BLaER1 (cell line): Measurements from ENCODE around the gene RHCG.
A peak's percentile ranks its signal among the peaks of the same experiment; 100 is the strongest.

Experiments
- H3K27ac ChIP-seq: shearing (Covaris generic); formaldehyde crosslinking; 2 replicates; pipeline ENCODE4 v1.8.1; 2022
- H3K27me3 ChIP-seq: shearing (Covaris generic); formaldehyde crosslinking; 2 replicates; pipeline ENCODE4 v1.8.1; 2022
- H3K36me3 ChIP-seq: shearing (Covaris generic); formaldehyde crosslinking; 2 replicates; pipeline ENCODE4 v1.8.1; 2022
- H3K4me1 ChIP-seq: shearing (Covaris generic); formaldehyde crosslinking; 2 replicates; pipeline ENCODE4 v1.8.1; 2022
- H3K4me2 ChIP-seq: shearing (Covaris generic); formaldehyde crosslinking; 2 replicates; pipeline ENCODE4 v1.8.1; 2022
- H3K4me3 ChIP-seq: shearing (Covaris generic); formaldehyde crosslinking; 2 replicates; pipeline ENCODE4 v1.8.1; 2022
- H3K9ac ChIP-seq: shearing (Covaris generic); formaldehyde crosslinking; 2 replicates; pipeline ENCODE4 v1.8.1; 2022
- H3K9me3 ChIP-seq: shearing (Covaris generic); formaldehyde crosslinking; 2 replicates; pipeline ENCODE4 v1.8.1; 2022
- H4K20me1 ChIP-seq: shearing (Covaris generic); formaldehyde crosslinking; 2 replicates; pipeline ENCODE4 v1.8.1; 2022
- Cebpa-rat ChIP-seq: shearing (Covaris generic); IDR thresholded peaks from 2 replicates; pipeline ENCODE4 v1.8.1; 2022

Gene RHCG

DNA sequence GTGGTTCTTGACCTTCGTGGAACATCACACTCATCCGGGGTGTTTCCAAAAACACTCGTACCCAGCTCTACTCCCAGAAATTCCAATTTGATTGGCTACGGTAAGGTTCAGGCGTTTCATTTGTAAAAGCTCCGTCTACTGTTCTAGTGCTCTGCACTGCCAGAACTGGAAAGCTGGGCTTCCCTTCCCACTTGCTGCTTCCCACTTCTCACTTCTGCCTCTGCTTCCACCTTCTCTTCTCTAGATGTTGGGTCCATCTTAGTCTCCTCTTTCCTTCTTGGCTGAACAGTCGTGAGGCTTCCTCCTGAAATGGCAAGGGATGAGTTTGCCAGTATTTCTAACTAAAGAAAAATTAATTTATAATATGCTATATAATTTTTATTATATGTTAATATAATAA is 29.8 kb upstream of the RHCG start:
- no peaks in the 10 kb centered on the region for H3K36me3 ChIP-seq
- no peak overlapping the region for H3K27ac ChIP-seq
- H3K4me2 ChIP-seq = no peak overlapping the region
- H3K4me3 ChIP-seq = no peak overlapping the region
- H3K27me3 ChIP-seq = no peaks in the 10 kb centered on the region
- H3K4me1 ChIP-seq = peaks cover 16% of the 10 kb centered on the region
- no peaks in the 10 kb centered on the region for H3K9me3 ChIP-seq
- H4K20me1 ChIP-seq = no peaks in the 10 kb centered on the region
- TF ChIP-seq Cebpa-rat = no peak
- H3K9ac ChIP-seq = no peak overlapping the region

DNA sequence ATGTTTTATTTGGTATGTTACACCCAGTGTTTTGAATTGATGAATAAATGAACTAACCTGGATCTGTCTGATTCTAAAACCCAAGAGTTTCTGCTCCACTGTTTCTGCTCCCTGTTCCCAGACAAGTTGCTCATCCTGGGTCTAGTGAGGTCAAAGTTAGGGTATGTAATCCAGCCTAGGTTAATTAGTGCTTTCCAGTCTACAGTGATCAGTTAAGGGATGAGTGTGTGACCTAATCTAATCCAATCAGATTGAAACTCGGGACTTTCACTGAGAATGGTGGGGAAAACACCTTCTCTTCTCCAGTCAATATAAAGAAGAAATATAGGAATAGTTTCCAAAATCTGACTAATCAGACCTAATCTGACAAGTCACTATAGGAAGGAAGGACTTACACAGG is 27.8 kb upstream of the RHCG start:
- no peaks in the 10 kb centered on the region for H4K20me1 ChIP-seq
- TF ChIP-seq Cebpa-rat = no peak
- no peak overlapping the region for H3K4me2 ChIP-seq
- no peak overlapping the region for H3K27ac ChIP-seq
- no peak overlapping the region for H3K4me3 ChIP-seq
- no peaks in the 10 kb centered on the region for H3K36me3 ChIP-seq
- H3K9me3 ChIP-seq = no peaks in the 10 kb centered on the region
- no peaks in the 10 kb centered on the region for H3K27me3 ChIP-seq
- peaks cover 16% of the 10 kb centered on the region for H3K4me1 ChIP-seq
- H3K9ac ChIP-seq = no peak overlapping the region

DNA sequence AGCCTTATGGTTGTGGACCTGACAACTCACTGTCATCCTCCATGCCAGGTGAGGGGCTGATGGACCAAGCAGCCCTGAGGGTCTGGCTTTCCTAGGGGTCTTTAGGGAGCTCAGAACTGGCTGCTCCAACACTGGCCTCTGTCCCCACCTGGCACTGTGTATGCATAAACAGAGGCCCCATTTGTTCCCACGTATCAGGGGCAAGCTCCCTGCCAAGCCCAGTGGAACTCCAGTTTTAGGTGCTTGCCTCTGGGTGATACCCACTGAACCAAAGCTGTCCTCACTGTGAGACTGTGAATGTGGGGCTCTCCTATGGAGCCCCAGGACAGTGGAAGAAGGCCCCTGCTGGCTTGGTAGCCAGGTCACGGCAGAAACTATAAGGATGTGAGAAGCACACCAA is 26.7 kb upstream of the RHCG start:
- peaks cover 16% of the 10 kb centered on the region for H3K4me1 ChIP-seq
- no peaks in the 10 kb centered on the region for H3K9me3 ChIP-seq
- no peaks in the 10 kb centered on the region for H3K27me3 ChIP-seq
- no peak overlapping the region for H3K27ac ChIP-seq
- H3K4me2 ChIP-seq = no peak overlapping the region
- H3K9ac ChIP-seq = no peak overlapping the region
- H4K20me1 ChIP-seq = no peaks in the 10 kb centered on the region
- H3K36me3 ChIP-seq = no peaks in the 10 kb centered on the region
- H3K4me3 ChIP-seq = no peak overlapping the region
- no peak for TF ChIP-seq Cebpa-rat

DNA sequence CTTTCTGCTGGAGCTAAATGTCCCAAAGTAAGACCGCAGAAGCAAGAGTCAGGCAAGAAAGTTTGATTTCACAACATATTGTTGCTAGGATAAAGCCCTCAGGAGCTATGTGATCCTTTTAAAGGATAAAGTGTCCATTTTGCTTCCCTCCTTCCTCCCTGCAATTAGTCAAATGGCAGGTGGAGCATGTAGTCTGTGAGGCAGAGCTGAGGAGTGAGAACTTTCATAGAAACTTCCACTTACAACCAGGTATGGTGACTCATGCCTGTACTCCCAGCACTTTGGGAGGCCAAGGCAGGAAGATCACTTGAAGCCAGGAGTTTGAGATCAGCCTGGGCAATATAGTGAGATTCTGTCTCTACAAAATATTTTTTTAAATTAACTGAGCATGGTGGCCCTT is 25.2 kb upstream of the RHCG start:
- Histone ChIP-seq H3K4me3 (no peak overlapping the region), H3K4me2 (peak overlapping the region; percentile 52; the same call in 1 of the 2 replicates), H3K27me3 (no peaks in the 10 kb centered on the region), H4K20me1 (no peaks in the 10 kb centered on the region), H3K36me3 (no peaks in the 10 kb centered on the region), H3K27ac (no peak overlapping the region), H3K9me3 (no peaks in the 10 kb centered on the region), H3K9ac (no peak overlapping the region), H3K4me1 (peaks cover 16% of the 10 kb centered on the region)
- TF ChIP-seq Cebpa-rat = no peak

DNA sequence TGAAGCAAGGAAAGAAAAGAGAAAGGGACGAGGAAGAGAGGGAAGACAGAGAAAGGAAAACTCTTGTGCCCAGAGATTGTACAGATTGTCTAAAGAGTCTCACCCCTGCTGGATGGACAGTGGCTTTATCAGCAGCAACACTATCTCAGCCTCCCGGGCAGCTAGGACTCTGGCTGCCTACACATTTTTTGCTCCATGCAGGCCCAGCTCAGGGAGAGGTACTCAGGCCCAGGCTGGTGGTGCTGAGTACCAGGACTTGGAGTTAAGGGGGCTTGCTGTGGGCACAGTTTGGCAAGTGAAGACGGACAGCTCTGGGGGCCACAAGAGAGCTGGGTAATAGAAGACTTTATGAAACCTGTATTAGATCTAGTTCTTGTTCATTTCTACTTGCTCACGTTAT is 19.1 kb upstream of the RHCG start:
- no peaks in the 10 kb centered on the region for H3K36me3 ChIP-seq
- no peak overlapping the region for H3K27ac ChIP-seq
- no peak overlapping the region for H3K4me2 ChIP-seq
- no peaks in the 10 kb centered on the region for H3K9me3 ChIP-seq
- no peaks in the 10 kb centered on the region for H3K27me3 ChIP-seq
- no peak overlapping the region for H3K4me3 ChIP-seq
- no peaks in the 10 kb centered on the region for H3K4me1 ChIP-seq
- no peaks in the 10 kb centered on the region for H4K20me1 ChIP-seq
- TF ChIP-seq Cebpa-rat = no peak
- no peak overlapping the region for H3K9ac ChIP-seq

DNA sequence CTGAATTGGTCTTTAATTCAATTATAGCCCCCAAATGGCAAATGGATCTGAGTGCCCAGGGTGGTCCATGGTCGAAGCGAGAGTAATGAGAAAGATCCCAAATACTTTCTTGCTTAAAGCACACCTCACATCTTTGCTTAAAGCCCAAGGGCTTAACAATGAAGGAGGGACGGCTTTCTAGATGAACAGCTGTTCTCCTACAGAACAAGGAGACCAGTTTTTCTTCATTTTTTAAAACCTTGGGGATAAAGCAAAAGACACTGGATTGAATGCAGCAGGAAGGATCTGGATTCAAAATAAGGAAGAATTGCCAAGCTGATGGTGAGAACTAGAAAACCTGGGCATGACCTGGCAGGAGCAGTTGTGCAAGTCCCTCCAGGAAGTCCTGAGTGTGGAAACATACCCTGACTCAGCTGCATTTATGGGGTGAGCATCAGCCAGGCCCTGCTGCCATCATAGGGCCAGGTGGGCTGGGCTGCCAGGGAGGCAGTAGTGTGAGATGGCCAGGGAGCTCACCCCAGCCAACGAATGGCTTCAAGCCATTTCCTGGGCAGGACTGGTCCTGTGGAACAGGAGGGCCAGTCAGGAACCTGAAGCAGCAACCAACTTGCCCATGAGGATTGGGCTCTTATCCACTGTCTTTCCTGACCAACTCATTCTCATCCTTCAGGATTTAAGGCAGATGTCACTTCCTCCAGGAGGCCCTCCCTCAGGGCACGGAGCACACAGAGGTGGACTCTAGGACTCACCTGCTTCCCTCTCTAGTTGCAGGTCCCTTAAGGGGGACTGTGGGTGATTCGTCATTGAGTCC is 18.4 kb upstream of the RHCG start:
- no peak for TF ChIP-seq Cebpa-rat
- H3K27me3 ChIP-seq = no peaks in the 10 kb centered on the region
- no peak overlapping the region for H3K4me2 ChIP-seq

DNA sequence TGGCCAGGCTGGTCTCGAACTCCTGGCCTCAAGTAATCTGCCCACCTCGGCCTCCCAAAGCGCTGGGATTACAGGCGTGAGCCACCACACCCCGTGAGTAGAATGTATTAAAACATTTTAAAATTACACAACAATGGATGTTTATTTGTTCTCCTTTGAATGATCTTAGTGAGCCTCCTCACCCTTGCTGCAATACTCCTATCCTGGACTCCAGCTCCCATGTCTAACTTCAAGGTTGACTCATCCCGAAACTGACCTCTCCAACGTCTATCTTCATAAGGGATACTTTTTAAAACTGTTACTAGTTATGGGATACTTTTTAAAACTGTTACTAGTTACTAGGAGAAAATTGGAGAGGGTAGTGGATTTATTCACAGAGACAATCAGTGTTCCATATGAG is 17.8 kb upstream of the RHCG start:
- H3K4me2 ChIP-seq = no peak overlapping the region
- H3K4me1 ChIP-seq = no peaks in the 10 kb centered on the region
- H4K20me1 ChIP-seq = no peaks in the 10 kb centered on the region
- H3K9ac ChIP-seq = no peak overlapping the region
- H3K27ac ChIP-seq = no peak overlapping the region
- H3K4me3 ChIP-seq = no peak overlapping the region
- no peak for TF ChIP-seq Cebpa-rat
- no peaks in the 10 kb centered on the region for H3K9me3 ChIP-seq
- H3K27me3 ChIP-seq = no peaks in the 10 kb centered on the region
- H3K36me3 ChIP-seq = no peaks in the 10 kb centered on the region

More for the DNA sequence above, 18.4 kb upstream of the RHCG start:
- Histone ChIP-seq H3K9me3 (no peaks in the 10 kb centered on the region), H3K9ac (no peak overlapping the region), H4K20me1 (no peaks in the 10 kb centered on the region), H3K36me3 (no peaks in the 10 kb centered on the region), H3K27ac (no peak overlapping the region), H3K4me3 (no peak overlapping the region), H3K4me1 (no peaks in the 10 kb centered on the region)

DNA sequence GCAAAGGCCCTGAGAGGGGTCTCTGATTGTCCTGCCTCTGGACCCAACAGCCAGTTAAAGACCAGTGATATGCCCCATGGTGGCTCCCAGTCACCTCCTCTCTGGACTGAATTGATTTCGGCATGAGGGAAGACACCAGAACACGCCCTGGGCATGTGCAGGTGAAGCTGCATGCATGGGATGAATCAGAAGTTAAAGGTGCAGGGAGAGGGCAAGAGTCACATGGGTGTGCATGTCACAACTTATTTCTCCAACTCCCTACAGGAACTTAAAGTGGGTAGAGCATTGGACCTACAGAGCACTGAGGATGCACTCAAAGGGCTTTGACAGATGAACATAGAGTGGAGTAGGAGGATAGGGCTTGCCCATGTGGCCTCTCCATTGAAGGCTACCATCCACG is 16.9 kb upstream of the RHCG start:
- Histone ChIP-seq H3K36me3 (no peaks in the 10 kb centered on the region), H3K9ac (no peak overlapping the region), H3K9me3 (no peaks in the 10 kb centered on the region), H4K20me1 (no peaks in the 10 kb centered on the region), H3K27me3 (no peaks in the 10 kb centered on the region), H3K27ac (no peak overlapping the region), H3K4me3 (no peak overlapping the region), H3K4me1 (no peaks in the 10 kb centered on the region), H3K4me2 (no peak overlapping the region)
- no peak for TF ChIP-seq Cebpa-rat

DNA sequence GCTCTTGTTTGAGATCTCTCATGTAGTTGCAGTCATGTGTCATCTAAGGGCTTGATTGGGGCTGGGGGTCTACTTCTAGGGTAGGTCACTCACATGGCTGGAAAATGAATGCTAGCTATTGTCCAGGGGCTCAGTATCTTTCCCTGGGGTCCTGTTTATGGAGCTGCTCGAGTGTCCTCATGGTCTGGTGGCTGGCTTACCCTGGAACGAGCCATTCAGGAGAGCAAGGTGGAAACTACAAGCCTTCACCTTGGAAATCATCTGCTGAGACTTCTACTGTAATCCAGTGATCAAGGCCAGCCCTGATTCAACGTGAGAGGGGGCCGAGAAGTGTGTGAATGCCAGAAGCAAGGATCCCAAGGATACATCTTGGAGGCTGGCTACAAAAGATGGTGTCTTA is 16.2 kb upstream of the RHCG start:
- Histone ChIP-seq H3K27ac (no peak overlapping the region), H4K20me1 (no peaks in the 10 kb centered on the region), H3K4me3 (no peak overlapping the region), H3K9me3 (no peaks in the 10 kb centered on the region), H3K9ac (no peak overlapping the region), H3K4me1 (no peaks in the 10 kb centered on the region), H3K4me2 (no peak overlapping the region), H3K36me3 (no peaks in the 10 kb centered on the region), H3K27me3 (no peaks in the 10 kb centered on the region)
- no peak for TF ChIP-seq Cebpa-rat

DNA sequence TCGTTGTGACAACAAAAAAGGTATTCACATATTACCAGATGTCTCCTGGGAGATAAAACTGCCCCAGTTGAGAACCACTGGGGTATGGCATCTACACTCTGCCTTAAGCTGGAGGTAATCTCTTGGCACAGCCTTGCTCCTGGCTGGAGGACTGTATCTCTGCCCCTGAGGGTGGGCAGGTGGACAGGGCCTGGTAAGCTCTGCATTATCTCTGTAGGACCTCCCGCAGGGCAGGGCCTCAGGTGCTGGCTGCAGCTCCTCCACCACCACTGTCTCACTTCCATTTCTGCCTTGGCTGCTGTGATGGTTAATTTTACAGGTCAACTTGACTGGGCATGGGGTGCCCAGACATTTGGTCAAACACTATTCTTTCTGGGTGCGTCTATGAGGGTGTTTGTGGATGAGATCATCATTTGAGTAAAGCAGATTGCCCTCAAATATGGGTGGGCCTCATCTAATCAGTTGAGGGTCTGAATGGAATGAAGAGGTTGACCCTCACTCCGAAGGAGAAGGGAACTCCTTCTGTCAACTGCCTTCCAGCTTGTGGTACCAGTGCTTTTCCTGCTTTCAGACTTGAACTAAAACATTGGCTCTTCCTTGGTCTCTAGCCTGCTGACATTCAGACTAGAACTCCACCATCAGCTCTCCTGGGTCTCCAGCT is 9.8 kb upstream of the RHCG start:
- H3K9me3 ChIP-seq = no peaks in the 10 kb centered on the region
- TF ChIP-seq Cebpa-rat = no peak

More for the DNA sequence above, 9.8 kb upstream of the RHCG start:
- no peaks in the 10 kb centered on the region for H4K20me1 ChIP-seq
- no peaks in the 10 kb centered on the region for H3K36me3 ChIP-seq
- no peak overlapping the region for H3K4me2 ChIP-seq
- no peak overlapping the region for H3K27ac ChIP-seq
- H3K4me1 ChIP-seq = no peaks in the 10 kb centered on the region
- no peaks in the 10 kb centered on the region for H3K27me3 ChIP-seq
- H3K4me3 ChIP-seq = no peak overlapping the region
- H3K9ac ChIP-seq = no peak overlapping the region
